ENCODE results near the gene HAUS3.
"Not testable (repeated sequence)": the region's sequence is repeated elsewhere in the genome, so short reads cannot be mapped to it uniquely, and the experiment has no call there.

Gene HAUS3

DNA sequence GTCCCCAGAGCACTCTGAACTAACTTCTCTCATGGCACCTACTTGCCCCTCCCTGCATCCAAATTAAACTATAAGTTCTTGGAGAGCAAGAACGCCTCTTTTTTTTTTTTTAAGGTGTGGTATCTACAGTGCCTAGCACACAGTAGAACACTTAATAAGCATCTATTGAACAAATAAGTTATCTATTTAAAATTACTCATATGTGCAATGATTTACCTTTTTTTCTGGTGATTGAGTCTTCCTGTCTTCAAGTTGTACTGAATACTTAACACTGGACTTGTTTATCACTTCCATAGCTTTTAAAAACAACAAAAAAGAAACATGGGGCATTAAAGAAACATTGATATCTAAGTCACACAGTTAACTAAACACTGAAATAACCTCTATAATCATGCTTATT is 29.1 kb downstream of the HAUS3 start:
- no peak for DNase-seq

GRCh38 chr4:2202789-2203188 is 39.1 kb downstream of the HAUS3 start:
- not testable (repeated sequence) for DNase-seq

DNA sequence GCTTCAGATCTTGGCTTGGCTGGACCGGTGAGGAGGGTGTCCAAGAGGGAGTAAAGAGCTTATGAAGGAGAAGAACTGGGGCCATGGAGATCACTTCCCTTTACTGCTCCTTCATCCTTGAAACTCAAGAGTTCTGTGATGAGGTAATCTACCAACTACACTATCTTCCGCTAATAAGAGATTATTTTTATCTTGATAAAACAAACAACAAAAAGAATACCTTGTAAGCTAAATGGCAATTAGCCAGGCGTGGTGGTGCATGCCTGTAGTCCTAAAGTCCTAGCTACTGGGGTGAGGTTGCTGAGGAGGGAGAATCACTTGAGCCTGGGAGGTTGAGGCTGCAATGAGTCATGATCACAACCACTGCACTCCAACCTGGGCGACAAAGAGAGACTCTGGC is 47.4 kb downstream of the HAUS3 start:
- DNase-seq: no peak

- no peak for DNase-seq
These were observed 48.6 kb downstream of the HAUS3 start for GRCh38 chr4:2193326-2193725.

GRCh38 chr4:2186865-2187172 is 55.1 kb downstream of the HAUS3 start:
- DNase-seq: no peak

DNA sequence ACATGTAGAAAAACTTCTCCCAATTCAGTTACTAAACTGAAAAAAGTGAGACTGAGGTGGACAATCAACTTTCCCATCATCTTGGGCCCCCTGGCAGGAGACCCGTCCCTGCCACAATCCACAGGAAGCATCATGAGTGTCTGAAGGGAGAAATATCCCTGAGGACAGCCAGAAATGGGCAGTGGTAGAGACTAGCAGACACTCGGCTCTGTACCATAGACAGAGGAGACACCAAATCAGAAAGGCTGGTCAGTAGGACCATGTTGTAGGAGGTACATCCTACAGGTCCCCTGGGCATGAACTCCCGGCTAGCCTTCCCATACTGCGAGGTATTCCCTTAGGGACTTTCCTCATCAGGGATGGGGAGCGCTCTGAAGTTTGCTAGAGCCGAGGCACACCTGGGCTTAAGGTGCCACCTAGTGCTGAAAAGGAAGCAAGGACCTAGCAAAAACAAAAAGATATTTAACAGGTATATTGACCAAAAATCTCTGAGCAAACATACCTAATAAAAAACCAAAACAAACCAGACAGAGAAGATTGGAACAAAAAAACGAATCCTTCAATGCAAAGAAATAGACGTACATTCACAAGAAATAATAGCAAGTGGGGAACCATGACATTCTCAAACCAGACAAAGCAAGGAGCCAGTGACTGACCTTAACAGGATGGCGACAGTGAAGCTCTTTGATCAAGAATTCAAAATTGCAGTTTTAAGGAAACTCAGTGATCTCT is 55.6 kb downstream of the HAUS3 start:
- no peak for DNase-seq

- DNase-seq: no peak
These were observed 58.5 kb downstream of the HAUS3 start for GRCh38 chr4:2183394-2183793.

GRCh38 chr4:2182994-2183393 is 58.9 kb downstream of the HAUS3 start:
- no peak for DNase-seq

DNA sequence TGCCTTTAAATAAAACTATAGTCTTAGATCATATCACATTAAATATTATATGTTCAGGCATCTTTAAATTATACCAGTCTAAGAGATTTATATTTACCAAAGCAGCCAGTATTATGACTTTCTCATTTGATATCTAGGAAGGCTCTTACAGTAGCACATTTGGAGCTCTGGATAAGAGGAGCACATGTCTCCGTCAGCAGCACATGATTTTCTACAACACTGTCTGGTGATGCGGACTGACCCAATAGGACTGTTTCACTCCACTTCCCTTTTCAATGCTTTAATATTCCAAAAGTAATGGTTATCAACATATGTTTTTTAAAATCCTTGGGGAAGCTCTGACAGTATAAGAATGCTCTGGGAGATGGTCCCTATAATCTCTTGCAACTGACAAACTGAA is 61.5 kb downstream of the HAUS3 start:
- DNase-seq: no peak

DNA sequence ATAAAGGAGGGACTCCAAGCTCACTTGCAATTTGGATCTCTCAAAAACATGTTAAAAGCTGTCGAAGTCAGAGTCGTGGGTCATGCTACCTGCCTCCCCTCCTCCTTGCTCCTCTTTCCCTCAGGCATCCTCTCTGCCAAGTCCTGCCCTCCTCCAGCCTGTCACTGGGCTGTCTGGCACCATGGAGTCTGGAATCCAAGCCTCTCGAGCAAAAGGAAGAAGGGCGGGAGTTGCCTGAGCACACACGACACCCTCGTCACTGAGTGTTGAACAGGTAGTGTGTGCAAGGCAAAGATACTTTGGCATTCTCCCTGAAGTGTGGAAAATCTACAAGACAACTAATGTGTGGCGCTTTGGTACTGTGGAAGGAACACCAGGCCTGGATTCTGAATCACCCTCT is 62.2 kb downstream of the HAUS3 start:
- DNase-seq: no peak

GRCh38 chr4:2178986-2179385 is 62.9 kb downstream of the HAUS3 start:
- DNase-seq: no peak

All from stimulated activated CD4-positive, alpha-beta T cell treated with anti-CD3 and anti-CD28 coated beads, Interleukin-4, amount 100 ng/mL, for 1 hour (primary cell).